ENCODE data around the gene NUDT3.

The NUDT3 gene

DNA sequence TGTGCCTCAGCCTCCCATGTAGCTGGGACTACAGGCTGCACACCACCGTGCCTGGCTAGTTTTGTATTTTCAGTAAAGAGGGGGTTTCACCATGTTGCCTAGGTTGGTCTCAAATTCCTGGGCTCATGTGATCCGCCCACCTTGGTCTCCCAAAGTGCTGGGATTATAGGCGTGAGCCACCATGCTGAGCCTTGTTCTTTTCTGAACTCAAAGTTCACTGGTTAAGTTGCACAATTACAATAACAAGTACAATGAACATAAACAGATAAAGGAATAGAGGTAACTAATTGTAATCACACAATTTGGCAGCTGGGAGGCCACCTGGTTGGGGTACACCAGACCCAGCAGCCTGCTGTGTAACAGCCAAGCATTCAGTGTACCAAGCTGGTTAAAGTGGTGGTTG, 6.7 kb downstream of the NUDT3 start:
- no peak overlapping the region for H3K4me3 ChIP-seq (ENCODE audit: low read depth, low read length)
- TF ChIP-seq, protein P1, sequence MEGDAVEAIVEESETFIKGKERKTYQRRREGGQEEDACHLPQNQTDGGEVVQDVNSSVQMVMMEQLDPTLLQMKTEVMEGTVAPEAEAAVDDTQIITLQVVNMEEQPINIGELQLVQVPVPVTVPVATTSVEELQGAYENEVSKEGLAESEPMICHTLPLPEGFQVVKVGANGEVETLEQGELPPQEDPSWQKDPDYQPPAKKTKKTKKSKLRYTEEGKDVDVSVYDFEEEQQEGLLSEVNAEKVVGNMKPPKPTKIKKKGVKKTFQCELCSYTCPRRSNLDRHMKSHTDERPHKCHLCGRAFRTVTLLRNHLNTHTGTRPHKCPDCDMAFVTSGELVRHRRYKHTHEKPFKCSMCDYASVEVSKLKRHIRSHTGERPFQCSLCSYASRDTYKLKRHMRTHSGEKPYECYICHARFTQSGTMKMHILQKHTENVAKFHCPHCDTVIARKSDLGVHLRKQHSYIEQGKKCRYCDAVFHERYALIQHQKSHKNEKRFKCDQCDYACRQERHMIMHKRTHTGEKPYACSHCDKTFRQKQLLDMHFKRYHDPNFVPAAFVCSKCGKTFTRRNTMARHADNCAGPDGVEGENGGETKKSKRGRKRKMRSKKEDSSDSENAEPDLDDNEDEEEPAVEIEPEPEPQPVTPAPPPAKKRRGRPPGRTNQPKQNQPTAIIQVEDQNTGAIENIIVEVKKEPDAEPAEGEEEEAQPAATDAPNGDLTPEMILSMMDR (IDR thresholded peaks at IDR 0.05; ENCODE audit: borderline replicate concordance, insufficient read depth, low read depth, low read length): no peak

DNA sequence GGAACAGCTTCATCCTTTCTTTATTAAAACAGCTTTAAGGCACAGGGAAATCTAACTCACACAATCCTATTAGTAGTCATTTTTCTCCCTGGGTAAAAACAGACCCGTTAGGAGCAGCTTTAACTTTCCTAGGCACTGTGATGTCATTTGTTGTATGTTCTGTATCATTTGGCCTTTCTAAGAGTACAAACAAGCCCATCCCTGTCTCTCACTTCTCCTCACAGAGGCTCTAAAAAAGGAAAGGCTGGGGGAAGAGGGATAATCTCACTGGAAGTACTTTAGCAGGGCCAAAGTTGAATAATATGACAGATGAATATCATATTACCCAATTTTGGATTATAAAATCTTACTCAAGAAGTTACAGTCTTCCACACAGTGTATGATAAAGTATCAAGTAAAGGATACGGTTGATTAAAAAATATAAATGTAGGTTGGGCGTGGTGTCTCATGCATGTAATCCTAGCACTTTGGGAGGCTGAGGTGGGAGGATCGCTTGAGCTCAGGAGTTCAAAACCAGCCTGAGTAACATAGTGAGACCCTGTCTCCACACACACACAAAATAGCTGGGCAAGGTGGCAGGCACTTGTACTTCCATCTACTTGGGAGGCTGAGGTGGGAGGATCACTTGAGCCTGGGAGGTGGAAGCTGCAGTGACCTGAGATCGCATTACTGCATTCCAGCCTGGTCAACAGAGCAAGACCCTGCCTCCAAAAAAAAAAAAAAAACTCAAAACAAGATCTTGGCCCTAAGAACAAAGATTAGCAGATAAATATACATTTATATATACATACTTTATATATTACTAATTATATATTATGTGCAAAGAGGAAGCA, 7.9 kb downstream of the NUDT3 start:
- no peak overlapping the region for H3K4me3 ChIP-seq (ENCODE audit: low read depth, low read length)
- TF ChIP-seq, protein P1 (IDR thresholded peaks at IDR 0.05; ENCODE audit: borderline replicate concordance, insufficient read depth, low read depth, low read length): no peak

DNA sequence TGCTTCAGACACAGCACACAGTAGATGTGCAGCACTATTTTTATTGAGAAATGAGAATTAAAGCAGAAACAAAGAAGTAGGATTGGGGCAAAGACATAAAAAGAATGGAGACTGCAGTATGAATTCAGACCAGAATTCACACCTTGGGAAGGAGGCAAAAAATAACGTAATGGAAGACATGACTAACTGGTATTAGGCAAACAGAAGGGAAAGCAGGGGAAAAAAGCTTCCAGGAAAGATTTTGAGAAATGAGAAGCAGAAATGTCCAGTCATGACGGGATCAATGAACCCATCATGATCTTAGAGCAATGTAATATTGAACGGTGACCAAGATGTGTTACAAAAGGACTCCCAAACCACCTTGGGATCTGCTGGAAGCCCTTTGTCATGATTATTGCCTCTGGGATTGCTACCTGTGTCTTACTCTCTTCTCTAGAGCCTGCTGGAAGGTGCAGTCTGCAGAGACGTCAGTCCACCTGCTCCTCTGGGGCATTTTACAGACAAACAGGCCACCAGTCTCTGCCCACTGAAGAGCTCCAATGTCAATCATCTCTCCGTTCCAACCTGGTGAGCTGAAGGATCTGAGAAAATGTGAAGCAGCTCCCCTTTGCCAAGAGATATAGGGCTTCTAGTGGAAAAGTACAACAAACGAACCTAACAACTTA, 8.7 kb downstream of the NUDT3 start:
- TF ChIP-seq, protein P1 (IDR thresholded peaks at IDR 0.05; ENCODE audit: borderline replicate concordance, insufficient read depth, low read depth, low read length): no peak
- no peak overlapping the region for H3K4me3 ChIP-seq (ENCODE audit: low read depth, low read length)

DNA sequence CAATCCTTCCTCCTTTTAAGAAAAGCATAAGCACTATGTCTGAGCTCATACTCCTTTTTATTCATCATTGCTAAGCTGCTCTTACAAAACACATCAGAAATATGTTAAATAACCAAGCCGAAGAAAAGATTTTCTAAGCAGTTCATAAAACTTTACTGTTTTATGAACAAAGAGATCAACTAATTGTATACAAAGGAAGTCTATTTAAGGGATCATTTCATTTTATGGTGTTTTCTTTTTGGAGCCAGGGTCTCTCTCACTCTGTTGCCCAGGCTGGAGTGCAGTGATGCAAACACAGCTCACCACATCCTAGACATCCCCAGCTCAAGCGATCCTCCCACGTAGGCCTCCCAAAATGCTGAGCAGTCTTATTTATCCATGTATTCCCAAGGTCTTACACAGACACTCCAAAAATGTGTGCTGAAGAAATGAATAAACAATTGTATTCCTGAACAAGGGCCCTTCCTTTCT, 9.3 kb downstream of the NUDT3 start:
- H3K4me3 ChIP-seq (ENCODE audit: low read depth, low read length): no peak overlapping the region
- TF ChIP-seq, protein P1 (IDR thresholded peaks at IDR 0.05; ENCODE audit: borderline replicate concordance, insufficient read depth, low read depth, low read length): no peak

DNA sequence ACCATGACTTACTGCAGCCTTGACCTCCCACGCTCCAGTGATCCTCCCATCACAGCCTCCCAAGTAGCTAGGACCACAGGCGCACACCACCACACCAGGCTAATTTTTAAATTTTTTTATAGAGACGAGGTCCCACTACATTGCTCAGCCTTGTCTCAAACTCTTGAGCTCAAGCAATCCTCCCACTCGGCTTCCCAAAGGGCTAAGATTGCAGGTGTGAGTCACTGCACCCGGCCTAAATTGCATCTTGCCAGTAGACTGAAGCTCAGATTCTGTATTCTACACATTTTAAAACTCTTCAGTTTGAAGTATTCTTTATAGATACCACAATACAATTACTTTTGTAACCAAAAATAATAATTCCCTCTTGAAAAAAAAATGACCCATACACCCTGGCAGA, 11.4 kb downstream of the NUDT3 start:
- TF ChIP-seq, protein P1 (IDR thresholded peaks at IDR 0.05; ENCODE audit: borderline replicate concordance, insufficient read depth, low read depth, low read length): no peak
- no peak overlapping the region for H3K4me3 ChIP-seq (ENCODE audit: low read depth, low read length)

DNA sequence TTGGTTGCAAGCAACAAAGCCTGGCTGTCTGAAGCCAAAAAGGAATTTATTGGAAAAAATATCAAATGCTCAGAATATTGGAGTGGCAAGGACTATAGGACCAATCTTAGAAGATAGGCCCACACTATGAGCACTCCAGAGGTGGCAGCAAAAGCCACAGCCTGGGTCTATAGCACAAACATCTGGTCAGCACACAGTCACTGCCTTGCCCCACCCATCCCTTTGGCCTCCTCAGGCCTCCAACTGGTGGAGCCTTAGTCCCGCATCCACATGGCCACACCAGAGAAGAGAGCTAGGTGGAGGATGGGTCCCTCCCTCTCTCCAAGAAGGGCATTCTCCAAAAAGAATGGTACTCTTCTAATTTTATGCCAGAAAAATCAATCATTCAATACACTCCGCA, 14.0 kb downstream of the NUDT3 start:
- TF ChIP-seq, protein P1 (IDR thresholded peaks at IDR 0.05; ENCODE audit: borderline replicate concordance, insufficient read depth, low read depth, low read length): no peak
- no peak overlapping the region for H3K4me3 ChIP-seq (ENCODE audit: low read depth, low read length)

Measured in GM12875 (cell line).